Subcutaneous adipose tissue (tissue), 4 donors: Measurements from ENCODE around the gene CSF1. TPM values are rescaled to one million over a fixed set of nuclear protein-coding genes. Genes with fewer than 3 reads are reported as not detected.

Source experiments
- CTCF ChIP-seq: fragments of 450-650 bp; IDR thresholded peaks from one replicate; pipeline ENCODE4 v1.5.1; 2016; ENCODE audit warnings: low read depth, mild to moderate bottlenecking, control low read depth, antibody characterized with exemption, moderate library complexity
- total RNA-seq, 4 donors: library from RNA; depleted of rRNA; stranded (reverse); fragments of >200 nt; gene quantifications; one replicate each; pipeline ENCODE4 v1.1.0, GENCODE V29; 2016

CSF1 gene
- total RNA-seq: 100 to 1,000 TPM in 3 of 4 donors, 10 to 100 TPM in 1; 70.3 to 116 (median 106) TPM

GRCh38 chr1:109910123-109910962 lies at the start of gene CSF1:
Gene CSF1, plus strand, starts transcription at chr1:109910849. Its CDS starts 175 bp downstream, at chr1:109911024.
- TF ChIP-seq CTCF: no peak

GRCh38 chr1:109863667-109864046 lies 47.0 kb upstream of the CSF1 start:
- TF ChIP-seq CTCF: no peak

- TF ChIP-seq CTCF: no peak
These were observed 46.4 kb upstream of the CSF1 start for GRCh38 chr1:109864047-109864822.

- TF ChIP-seq CTCF: no peak
These were observed 45.6 kb upstream of the CSF1 start for GRCh38 chr1:109864930-109865612.

GRCh38 chr1:109866071-109866470 lies 44.6 kb upstream of the CSF1 start:
- no peak for TF ChIP-seq CTCF

- TF ChIP-seq CTCF: no peak
These were observed 37.1 kb upstream of the CSF1 start for GRCh38 chr1:109873278-109874175.
